SU-DHL-6 (cell line): ENCODE measurements around the gene SLC16A11.

Experiments
- H2AFZ ChIP-seq: fragments of 200-600 bp; sonication (generic); 2 replicates; pipeline ENCODE4 v1.6.1; 2014; ENCODE audit warnings: low read depth, mild to moderate bottlenecking, moderate library complexity, mixed read lengths, antibody characterized with exemption, low read length; ENCODE audit not compliant: severe bottlenecking
- H3F3A ChIP-seq: fragments of 200-600 bp; shearing (Covaris generic); 2 replicates; pipeline ENCODE4 v1.6.0; 2016; ENCODE audit warnings: antibody characterized with exemption, mild to moderate bottlenecking; ENCODE audit not compliant: insufficient read depth
- H3K27ac ChIP-seq: fragments of 200-600 bp; sonication (generic); 2 replicates; pipeline ENCODE4 v1.5.1; 2016; ENCODE audit warnings: low read depth, mild to moderate bottlenecking, low read length, moderate library complexity, mixed read lengths
- H3K27me3 ChIP-seq: fragments of 200-600 bp; sonication (generic), shearing (Covaris generic); 2 replicates; pipeline ENCODE4 v1.6.0; 2014; ENCODE audit warnings: mild to moderate bottlenecking, low read length
- H3K36me3 ChIP-seq: fragments of 200-600 bp; sonication (generic); 2 replicates; pipeline ENCODE4 v1.6.1; 2014; ENCODE audit warnings: mild to moderate bottlenecking, low read length, mixed read lengths
- H3K4me2 ChIP-seq: fragments of 300-600, 200-600 bp; shearing (Covaris generic), sonication (generic); 2 replicates; pipeline ENCODE4 v1.6.0; 2014; ENCODE audit warnings: low read length, low read depth, mild to moderate bottlenecking; ENCODE audit not compliant: poor library complexity, severe bottlenecking
- H3K4me3 ChIP-seq: fragments of 200-600 bp; sonication (generic); 2 replicates; pipeline ENCODE4 v1.5.1; 2014; ENCODE audit warnings: antibody characterized with exemption, low read length, mild to moderate bottlenecking, mixed read lengths; ENCODE audit not compliant: insufficient read depth, poor library complexity, severe bottlenecking
- H3K79me2 ChIP-seq: fragments of 200-600 bp; sonication (generic); 2 replicates; pipeline ENCODE4 v1.6.1; 2014; ENCODE audit warnings: mild to moderate bottlenecking, low read length, moderate library complexity; ENCODE audit not compliant: insufficient read depth
- H3K9ac ChIP-seq: fragments of 200-600 bp; sonication (generic); 2 replicates; pipeline ENCODE4 v1.7.0; 2014; ENCODE audit warnings: mild to moderate bottlenecking, low read length
- H3K9me2 ChIP-seq: fragments of 200-600 bp; sonication (generic); replicated peaks from 2 replicates; pipeline ENCODE4 v1.6.1; 2014; ENCODE audit warnings: low read length; ENCODE audit not compliant: insufficient read depth
- H3K9me3 ChIP-seq: fragments of 200-600 bp; sonication (generic); 2 replicates; pipeline ENCODE4 v1.6.1; 2014; ENCODE audit warnings: low read length, mixed read lengths; ENCODE audit not compliant: insufficient read depth
- H4K20me1 ChIP-seq: fragments of 200-600 bp; sonication (generic); 2 replicates; pipeline ENCODE4 v1.6.1; 2014; ENCODE audit warnings: low read depth, mild to moderate bottlenecking, antibody characterized with exemption, low read length, moderate library complexity, mixed read lengths
- EZH2phosphoT487 ChIP-seq: fragments of 200-600 bp; sonication (generic), shearing (Covaris generic); conservative IDR thresholded peaks from 2 replicates; pipeline ENCODE4 v1.6.1; 2018; ENCODE audit warnings: mild to moderate bottlenecking, antibody characterized with exemption, low read length, moderate library complexity, mixed read lengths
- TF ChIP-seq, protein P1 (sequence below): fragments of 200-600 bp; sonication (generic); IDR thresholded peaks from one replicate; pipeline ENCODE4 v1.5.1; 2017; ENCODE audit warnings: antibody characterized with exemption, mild to moderate bottlenecking, low read length, moderate library complexity; ENCODE audit not compliant: insufficient read depth, poor library complexity, severe bottlenecking

SLC16A11 gene

DNA sequence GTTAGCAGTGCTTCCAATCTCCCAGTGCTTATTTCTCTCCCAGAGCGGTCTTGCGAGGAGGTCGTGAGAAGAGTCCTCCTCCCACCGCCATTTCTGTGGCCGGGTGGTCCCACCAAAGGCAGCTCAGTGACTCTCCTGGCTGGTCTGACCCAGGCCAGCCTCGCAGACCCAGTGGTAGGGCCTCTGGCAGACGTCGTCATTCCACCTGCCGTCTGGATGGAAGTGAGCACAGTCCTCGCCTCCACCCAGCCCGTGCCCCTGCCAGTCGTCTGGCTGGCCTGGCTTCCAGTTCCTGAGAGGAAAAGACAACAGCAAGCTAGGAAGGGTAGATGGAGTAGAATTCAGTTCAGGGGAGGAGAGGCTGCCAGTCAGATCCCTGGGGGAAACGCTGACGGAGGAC lies 31.0 kb upstream of the SLC16A11 start:
- Histone ChIP-seq H3K79me2 (no peaks in the 10 kb centered on the region), H3K27ac (no peak overlapping the region), H3K9me3 (no peaks in the 10 kb centered on the region), H2AFZ (no peak overlapping the region), H3K9ac (no peak overlapping the region), H4K20me1 (no peaks in the 10 kb centered on the region), H3K36me3 (no peaks in the 10 kb centered on the region), H3K27me3 (no peaks in the 10 kb centered on the region), H3K4me3 (no peak overlapping the region), H3K4me2 (no peak overlapping the region), H3K9me2 (no peaks in the 10 kb centered on the region), H3F3A (no peaks in the 10 kb centered on the region)
- TF ChIP-seq, protein P1, sequence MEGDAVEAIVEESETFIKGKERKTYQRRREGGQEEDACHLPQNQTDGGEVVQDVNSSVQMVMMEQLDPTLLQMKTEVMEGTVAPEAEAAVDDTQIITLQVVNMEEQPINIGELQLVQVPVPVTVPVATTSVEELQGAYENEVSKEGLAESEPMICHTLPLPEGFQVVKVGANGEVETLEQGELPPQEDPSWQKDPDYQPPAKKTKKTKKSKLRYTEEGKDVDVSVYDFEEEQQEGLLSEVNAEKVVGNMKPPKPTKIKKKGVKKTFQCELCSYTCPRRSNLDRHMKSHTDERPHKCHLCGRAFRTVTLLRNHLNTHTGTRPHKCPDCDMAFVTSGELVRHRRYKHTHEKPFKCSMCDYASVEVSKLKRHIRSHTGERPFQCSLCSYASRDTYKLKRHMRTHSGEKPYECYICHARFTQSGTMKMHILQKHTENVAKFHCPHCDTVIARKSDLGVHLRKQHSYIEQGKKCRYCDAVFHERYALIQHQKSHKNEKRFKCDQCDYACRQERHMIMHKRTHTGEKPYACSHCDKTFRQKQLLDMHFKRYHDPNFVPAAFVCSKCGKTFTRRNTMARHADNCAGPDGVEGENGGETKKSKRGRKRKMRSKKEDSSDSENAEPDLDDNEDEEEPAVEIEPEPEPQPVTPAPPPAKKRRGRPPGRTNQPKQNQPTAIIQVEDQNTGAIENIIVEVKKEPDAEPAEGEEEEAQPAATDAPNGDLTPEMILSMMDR = no peak
- no peak for TF ChIP-seq EZH2phosphoT487

DNA sequence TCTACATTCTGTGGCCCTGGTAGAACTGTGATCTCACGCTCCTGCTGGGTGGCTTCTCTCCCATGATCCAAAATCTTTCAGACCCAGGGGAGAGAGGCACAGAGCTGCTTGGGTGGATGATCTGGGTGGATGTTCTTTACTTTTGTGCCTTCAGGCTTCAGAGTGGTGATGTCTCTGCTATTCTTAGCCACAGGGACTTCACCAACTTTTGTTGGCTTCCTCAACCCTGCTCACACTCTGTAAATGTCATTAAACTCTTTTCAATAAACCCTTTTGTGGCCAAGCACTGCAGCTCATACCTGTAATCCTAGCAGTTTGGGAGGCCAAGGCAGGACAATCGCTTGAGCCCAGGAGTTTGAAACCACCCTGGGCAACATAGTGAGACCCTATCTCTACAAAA lies 28.5 kb upstream of the SLC16A11 start:
- Histone ChIP-seq H3K9ac (no peak overlapping the region), H3K9me2 (no peaks in the 10 kb centered on the region), H3K79me2 (no peaks in the 10 kb centered on the region), H2AFZ (no peak overlapping the region), H3K27me3 (no peaks in the 10 kb centered on the region), H3F3A (no peaks in the 10 kb centered on the region), H3K4me3 (no peak overlapping the region), H4K20me1 (no peaks in the 10 kb centered on the region), H3K36me3 (no peaks in the 10 kb centered on the region), H3K4me2 (no peak overlapping the region), H3K9me3 (no peaks in the 10 kb centered on the region), H3K27ac (no peak overlapping the region)
- TF ChIP-seq, protein P1 = no peak
- no peak for TF ChIP-seq EZH2phosphoT487

DNA sequence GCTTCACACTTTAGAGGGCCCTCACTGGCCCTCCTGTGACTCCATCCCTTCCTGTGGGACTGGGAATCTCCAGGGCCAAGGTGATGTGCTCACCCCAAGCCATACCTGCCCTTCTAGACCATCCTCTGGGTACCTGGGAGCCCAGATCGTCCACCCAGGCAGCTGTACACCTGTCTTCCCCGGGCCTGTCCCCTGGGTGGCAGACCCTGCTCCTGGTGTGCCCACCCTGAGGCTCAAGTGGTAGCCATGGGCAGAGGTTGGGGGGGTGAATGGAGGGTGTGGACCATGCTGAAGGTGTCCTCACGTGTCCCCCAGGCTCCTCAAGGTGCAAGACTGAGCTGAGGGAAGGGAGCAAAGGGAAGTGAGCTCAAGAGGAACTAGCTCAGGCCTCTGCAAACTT lies 26.8 kb upstream of the SLC16A11 start:
- H3K36me3 ChIP-seq = no peaks in the 10 kb centered on the region
- no peaks in the 10 kb centered on the region for H3K9me2 ChIP-seq
- no peaks in the 10 kb centered on the region for H3K9me3 ChIP-seq
- no peaks in the 10 kb centered on the region for H3K79me2 ChIP-seq
- no peaks in the 10 kb centered on the region for H4K20me1 ChIP-seq
- TF ChIP-seq, protein P1 = no peak
- no peak for TF ChIP-seq EZH2phosphoT487
- H2AFZ ChIP-seq = no peak overlapping the region
- no peaks in the 10 kb centered on the region for H3F3A ChIP-seq
- H3K9ac ChIP-seq = no peak overlapping the region
- no peak overlapping the region for H3K4me3 ChIP-seq
- H3K4me2 ChIP-seq = no peak overlapping the region
- no peaks in the 10 kb centered on the region for H3K27me3 ChIP-seq
- H3K27ac ChIP-seq = no peak overlapping the region
